Measurements from ENCODE around the gene FMOD.

Gene FMOD

GRCh38 chr1:203362720-203363025 lies 11.8 kb upstream of the FMOD start:
- H3K9me3 ChIP-seq (ENCODE audit: control insufficient read depth in 2 of 2, low read length in 2 of 2) = no peaks in the 10 kb centered on the region
- no peak overlapping the region for H3K4me3 ChIP-seq (ENCODE audit: low read length in 2 of 2)
- no peaks in the 10 kb centered on the region for H3K27me3 ChIP-seq (ENCODE audit: control insufficient read depth in 2 of 2, insufficient read depth in 2 of 2, low read length in 2 of 2)
- H3K27ac ChIP-seq (ENCODE audit: low read depth in 2 of 2, low read length in 2 of 2) = no peak overlapping the region
- H3K4me1 ChIP-seq (ENCODE audit: control insufficient read depth in 2 of 2, insufficient read depth in 2 of 2, low read length in 2 of 2) = peaks cover 16 to 19% of the 10 kb centered on the region in 2 donors
- H3K9ac ChIP-seq (ENCODE audit: low read depth in 1 of 2, low read length in 2 of 2) = no peak overlapping the region
- H3K36me3 ChIP-seq (ENCODE audit: control insufficient read depth in 2 of 2, insufficient read depth in 2 of 2, low read length in 2 of 2) = no peaks in the 10 kb centered on the region

- no peak overlapping the region for H3K9ac ChIP-seq (ENCODE audit: low read depth in 1 of 2, low read length in 2 of 2)
- no peaks in the 10 kb centered on the region for H3K36me3 ChIP-seq (ENCODE audit: control insufficient read depth in 2 of 2, insufficient read depth in 2 of 2, low read length in 2 of 2)
- no peaks in the 10 kb centered on the region for H3K27me3 ChIP-seq (ENCODE audit: control insufficient read depth in 2 of 2, insufficient read depth in 2 of 2, low read length in 2 of 2)
- no peaks in the 10 kb centered on the region for H3K9me3 ChIP-seq (ENCODE audit: control insufficient read depth in 2 of 2, low read length in 2 of 2)
- H3K4me1 ChIP-seq (ENCODE audit: control insufficient read depth in 2 of 2, insufficient read depth in 2 of 2, low read length in 2 of 2) = peaks cover 16 to 19% of the 10 kb centered on the region in 2 donors
- H3K4me3 ChIP-seq (ENCODE audit: low read length in 2 of 2) = no peak overlapping the region
- H3K27ac ChIP-seq (ENCODE audit: low read depth in 2 of 2, low read length in 2 of 2) = peak overlapping the region in 1 of 2 donors; percentile 6
These were observed 11.2 kb upstream of the FMOD start for GRCh38 chr1:203361945-203362719.

DNA sequence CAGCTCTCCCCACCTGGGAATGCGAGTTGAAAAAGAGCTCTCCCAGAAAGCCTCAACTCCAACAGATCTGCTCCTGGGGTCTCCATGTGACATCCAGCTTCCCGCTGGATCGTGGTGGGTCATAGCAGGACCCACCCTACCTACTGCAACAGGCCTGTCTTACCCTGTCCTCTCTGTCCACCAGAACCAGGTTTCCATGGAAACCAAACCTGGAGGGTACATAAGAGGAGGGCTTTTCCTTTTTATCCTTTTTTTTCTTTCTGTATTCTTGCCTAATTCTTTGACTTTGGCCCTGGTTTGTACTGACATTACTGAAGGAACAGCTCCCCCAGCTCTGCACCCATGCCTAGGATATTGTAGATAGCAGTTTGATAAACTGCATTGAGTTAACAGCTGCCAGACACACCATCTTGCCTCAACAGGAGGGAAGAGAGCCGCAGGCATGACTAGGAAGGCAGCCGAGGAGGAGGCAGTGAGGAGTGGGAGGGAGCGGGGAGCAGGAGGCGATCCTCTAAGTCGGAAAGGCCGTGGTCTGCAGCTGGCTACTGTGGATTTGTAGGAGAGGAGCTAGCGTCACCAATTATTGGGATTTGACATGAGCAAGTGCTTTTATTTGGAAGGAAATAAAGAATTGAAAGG lies 9.7 kb upstream of the FMOD start:
- Histone ChIP-seq H3K27ac (ENCODE audit: low read depth in 2 of 2, low read length in 2 of 2) (no peak overlapping the region), H3K9ac (ENCODE audit: low read depth in 1 of 2, low read length in 2 of 2) (no peak overlapping the region), H3K36me3 (ENCODE audit: control insufficient read depth in 2 of 2, insufficient read depth in 2 of 2, low read length in 2 of 2) (no peaks in the 10 kb centered on the region), H3K4me1 (ENCODE audit: control insufficient read depth in 2 of 2, insufficient read depth in 2 of 2, low read length in 2 of 2) (peaks cover 16% of the 10 kb centered on the region in 2 donors), H3K4me3 (ENCODE audit: low read length in 2 of 2) (no peak overlapping the region), H3K27me3 (ENCODE audit: control insufficient read depth in 2 of 2, insufficient read depth in 2 of 2, low read length in 2 of 2) (no peaks in the 10 kb centered on the region), H3K9me3 (ENCODE audit: control insufficient read depth in 2 of 2, low read length in 2 of 2) (no peaks in the 10 kb centered on the region)

DNA sequence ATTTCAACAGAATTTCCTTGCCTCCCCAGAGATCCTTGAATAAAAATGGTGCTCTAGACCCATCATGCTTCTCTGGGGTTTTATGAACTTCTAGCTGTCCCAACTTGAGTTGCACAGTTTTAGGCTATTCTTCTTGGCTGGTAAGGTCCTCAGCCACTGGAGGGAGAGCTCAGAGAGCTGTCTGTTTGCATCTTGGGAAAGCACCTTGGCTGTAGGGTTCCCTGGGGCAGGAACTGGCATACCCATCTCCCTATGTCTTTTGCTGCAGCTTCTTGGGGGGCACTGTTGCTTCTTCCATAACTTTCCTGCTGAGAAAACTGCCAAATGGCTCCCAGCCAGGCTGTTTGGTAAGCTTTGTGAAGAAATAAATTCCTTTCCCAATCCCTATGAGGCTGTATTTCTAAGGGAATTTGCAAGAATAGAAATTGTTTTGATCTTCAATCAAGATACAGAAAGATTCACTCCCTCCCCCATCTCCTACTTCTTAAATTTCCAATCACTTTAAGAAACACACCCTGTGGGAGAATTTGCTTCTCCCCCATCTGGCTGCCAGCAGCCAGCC lies 8.2 kb upstream of the FMOD start:
- H3K4me3 ChIP-seq (ENCODE audit: low read length in 2 of 2) = no peak overlapping the region
- H3K27ac ChIP-seq (ENCODE audit: low read depth in 2 of 2, low read length in 2 of 2) = no peak overlapping the region
- H3K4me1 ChIP-seq (ENCODE audit: control insufficient read depth in 2 of 2, insufficient read depth in 2 of 2, low read length in 2 of 2) = peaks cover 2 to 5% of the 10 kb centered on the region in 2 donors
- no peaks in the 10 kb centered on the region for H3K9me3 ChIP-seq (ENCODE audit: control insufficient read depth in 2 of 2, low read length in 2 of 2)
- H3K9ac ChIP-seq (ENCODE audit: low read depth in 1 of 2, low read length in 2 of 2) = no peak overlapping the region
- no peaks in the 10 kb centered on the region for H3K36me3 ChIP-seq (ENCODE audit: control insufficient read depth in 2 of 2, insufficient read depth in 2 of 2, low read length in 2 of 2)
- no peaks in the 10 kb centered on the region for H3K27me3 ChIP-seq (ENCODE audit: control insufficient read depth in 2 of 2, insufficient read depth in 2 of 2, low read length in 2 of 2)

DNA sequence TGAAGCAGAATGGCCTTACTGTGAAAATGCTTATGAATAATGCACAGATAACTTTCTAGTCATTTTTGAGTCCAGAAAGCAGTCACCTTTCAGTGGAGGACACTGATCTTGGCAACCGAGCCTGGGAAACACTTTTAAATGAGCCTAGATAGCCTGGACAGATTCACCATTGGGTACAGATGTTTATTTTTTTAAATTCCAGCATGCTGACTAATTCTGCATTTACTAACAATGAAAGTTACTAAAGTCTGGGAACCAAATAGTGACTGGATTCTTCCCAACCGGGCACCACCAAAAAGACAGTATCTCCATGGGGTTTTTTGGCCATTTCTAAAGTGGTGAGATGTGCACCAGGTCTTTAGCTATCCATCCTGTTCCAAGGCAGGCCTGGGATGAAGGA lies 3.3 kb upstream of the FMOD start:
- no peak overlapping the region for H3K4me3 ChIP-seq (ENCODE audit: low read length in 2 of 2)
- H3K27me3 ChIP-seq (ENCODE audit: control insufficient read depth in 2 of 2, insufficient read depth in 2 of 2, low read length in 2 of 2) = no peaks in the 10 kb centered on the region
- no peaks in the 10 kb centered on the region for H3K36me3 ChIP-seq (ENCODE audit: control insufficient read depth in 2 of 2, insufficient read depth in 2 of 2, low read length in 2 of 2)
- H3K27ac ChIP-seq (ENCODE audit: low read depth in 2 of 2, low read length in 2 of 2) = peak overlapping the region in 1 of 2 donors; percentile 26
- H3K9me3 ChIP-seq (ENCODE audit: control insufficient read depth in 2 of 2, low read length in 2 of 2) = no peaks in the 10 kb centered on the region
- no peak overlapping the region for H3K9ac ChIP-seq (ENCODE audit: low read depth in 1 of 2, low read length in 2 of 2)
- peaks cover 5 to 12% of the 10 kb centered on the region in 2 donors for H3K4me1 ChIP-seq (ENCODE audit: control insufficient read depth in 2 of 2, insufficient read depth in 2 of 2, low read length in 2 of 2)

- H3K27me3 ChIP-seq (ENCODE audit: control insufficient read depth in 2 of 2, insufficient read depth in 2 of 2, low read length in 2 of 2) = no peaks in the 10 kb centered on the region
- H3K36me3 ChIP-seq (ENCODE audit: control insufficient read depth in 2 of 2, insufficient read depth in 2 of 2, low read length in 2 of 2) = no peaks in the 10 kb centered on the region
- H3K4me1 ChIP-seq (ENCODE audit: control insufficient read depth in 2 of 2, insufficient read depth in 2 of 2, low read length in 2 of 2) = peaks cover 5 to 12% of the 10 kb centered on the region in 2 donors
- no peaks in the 10 kb centered on the region for H3K9me3 ChIP-seq (ENCODE audit: control insufficient read depth in 2 of 2, low read length in 2 of 2)
- H3K9ac ChIP-seq (ENCODE audit: low read depth in 1 of 2, low read length in 2 of 2) = no peak overlapping the region
- H3K27ac ChIP-seq (ENCODE audit: low read depth in 2 of 2, low read length in 2 of 2) = no peak overlapping the region
- H3K4me3 ChIP-seq (ENCODE audit: low read length in 2 of 2) = no peak overlapping the region
These were observed 2.6 kb upstream of the FMOD start for GRCh38 chr1:203353486-203353885.

GRCh38 chr1:203349773-203350524 lies 973 bp downstream of the FMOD start:
- peak overlapping the region in 1 of 2 donors; percentile 55 for H3K4me3 ChIP-seq (ENCODE audit: low read length in 2 of 2)
- H3K4me1 ChIP-seq (ENCODE audit: control insufficient read depth in 2 of 2, insufficient read depth in 2 of 2, low read length in 2 of 2) = peaks cover 5 to 12% of the 10 kb centered on the region in 2 donors
- no peaks in the 10 kb centered on the region for H3K9me3 ChIP-seq (ENCODE audit: control insufficient read depth in 2 of 2, low read length in 2 of 2)
- H3K36me3 ChIP-seq (ENCODE audit: control insufficient read depth in 2 of 2, insufficient read depth in 2 of 2, low read length in 2 of 2) = peaks cover 0 to 3% of the 10 kb centered on the region in 2 donors
- H3K27me3 ChIP-seq (ENCODE audit: control insufficient read depth in 2 of 2, insufficient read depth in 2 of 2, low read length in 2 of 2) = no peaks in the 10 kb centered on the region
- no peak overlapping the region for H3K27ac ChIP-seq (ENCODE audit: low read depth in 2 of 2, low read length in 2 of 2)
- H3K9ac ChIP-seq (ENCODE audit: low read depth in 1 of 2, low read length in 2 of 2) = peak overlapping the region in 1 of 2 donors; percentile 54

GRCh38 chr1:203349166-203349565 lies 1.8 kb downstream of the FMOD start:
- Histone ChIP-seq H3K9ac (ENCODE audit: low read depth in 1 of 2, low read length in 2 of 2) (no peak overlapping the region), H3K4me1 (ENCODE audit: control insufficient read depth in 2 of 2, insufficient read depth in 2 of 2, low read length in 2 of 2) (peaks cover 5 to 12% of the 10 kb centered on the region in 2 donors), H3K36me3 (ENCODE audit: control insufficient read depth in 2 of 2, insufficient read depth in 2 of 2, low read length in 2 of 2) (peaks cover 0 to 3% of the 10 kb centered on the region in 2 donors), H3K9me3 (ENCODE audit: control insufficient read depth in 2 of 2, low read length in 2 of 2) (no peaks in the 10 kb centered on the region), H3K4me3 (ENCODE audit: low read length in 2 of 2) (no peak overlapping the region), H3K27ac (ENCODE audit: low read depth in 2 of 2, low read length in 2 of 2) (no peak overlapping the region), H3K27me3 (ENCODE audit: control insufficient read depth in 2 of 2, insufficient read depth in 2 of 2, low read length in 2 of 2) (no peaks in the 10 kb centered on the region)

DNA sequence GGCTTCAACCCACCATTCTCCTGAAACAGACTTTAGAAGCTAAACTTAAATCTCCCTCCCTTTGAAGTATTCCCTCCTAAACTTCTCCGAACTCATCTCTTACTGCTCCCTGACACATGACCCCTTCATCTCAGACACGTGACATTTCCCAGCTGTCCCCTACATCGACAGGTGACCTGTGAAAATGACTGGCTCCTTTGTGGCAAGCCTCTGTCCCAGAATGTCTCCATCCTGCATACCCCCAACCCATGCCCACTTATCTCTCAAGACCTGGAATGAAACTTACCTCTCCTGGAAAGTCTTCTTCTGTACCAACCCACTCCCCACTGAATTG lies 4.2 kb downstream of the FMOD start:
- no peaks in the 10 kb centered on the region for H3K27me3 ChIP-seq (ENCODE audit: control insufficient read depth in 2 of 2, insufficient read depth in 2 of 2, low read length in 2 of 2)
- peaks cover 0 to 3% of the 10 kb centered on the region in 2 donors for H3K36me3 ChIP-seq (ENCODE audit: control insufficient read depth in 2 of 2, insufficient read depth in 2 of 2, low read length in 2 of 2)
- no peak overlapping the region for H3K9ac ChIP-seq (ENCODE audit: low read depth in 1 of 2, low read length in 2 of 2)
- peaks cover 8 to 17% of the 10 kb centered on the region in 2 donors for H3K4me1 ChIP-seq (ENCODE audit: control insufficient read depth in 2 of 2, insufficient read depth in 2 of 2, low read length in 2 of 2)
- no peak overlapping the region for H3K4me3 ChIP-seq (ENCODE audit: low read length in 2 of 2)
- no peak overlapping the region for H3K27ac ChIP-seq (ENCODE audit: low read depth in 2 of 2, low read length in 2 of 2)
- H3K9me3 ChIP-seq (ENCODE audit: control insufficient read depth in 2 of 2, low read length in 2 of 2) = no peaks in the 10 kb centered on the region

Measured in mucosa of rectum (tissue), 2 donors.